Measurements from ENCODE around the gene ATP2C1. TPM values are rescaled to one million over a fixed set of nuclear protein-coding genes. Genes with fewer than 3 reads are reported as not detected.

Gene ATP2C1
- total RNA-seq, 2 donors from 2014 or later: 66.9 to 67.7 TPM

GRCh38 chr3:130960139-130960795 is 66.4 kb downstream of the ATP2C1 start:
- no peak for DNase-seq
- H3K4me1 ChIP-seq: no peaks in the 10 kb centered on the region
- H3K27ac ChIP-seq: no peak overlapping the region
- TF ChIP-seq CTCF (IDR thresholded peaks at IDR 0.05): no peak
- H3K9ac ChIP-seq (ENCODE audit: low read depth in 2 of 2, low read length in 2 of 2): no peak overlapping the region
- no peaks in the 10 kb centered on the region for H3K9me3 ChIP-seq
- H3K36me3 ChIP-seq: no peaks in the 10 kb centered on the region
- H3K27me3 ChIP-seq: no peaks in the 10 kb centered on the region
- intact Hi-C loops (cut with DNase I): no loop called here
- H3K4me3 ChIP-seq: no peak overlapping the region

- no peaks in the 10 kb centered on the region for H3K4me1 ChIP-seq
- intact Hi-C loops (cut with DNase I): no loop called here
- H3K36me3 ChIP-seq: no peaks in the 10 kb centered on the region
- H3K9ac ChIP-seq (ENCODE audit: low read depth in 2 of 2, low read length in 2 of 2): no peak overlapping the region
- no peak for TF ChIP-seq CTCF (IDR thresholded peaks at IDR 0.05)
- no peak overlapping the region for H3K27ac ChIP-seq
- no peaks in the 10 kb centered on the region for H3K27me3 ChIP-seq
- H3K4me3 ChIP-seq: no peak overlapping the region
- H3K9me3 ChIP-seq: no peaks in the 10 kb centered on the region
- no peak for DNase-seq
Measured at GRCh38 chr3:130961458-130961857, 67.6 kb downstream of the ATP2C1 start.

- Histone ChIP-seq H3K9me3 (no peaks in the 10 kb centered on the region), H3K27me3 (no peaks in the 10 kb centered on the region), H3K9ac (ENCODE audit: low read depth in 2 of 2, low read length in 2 of 2) (no peak overlapping the region), H3K4me1 (no peaks in the 10 kb centered on the region), H3K4me3 (no peak overlapping the region), H3K27ac (no peak overlapping the region), H3K36me3 (no peaks in the 10 kb centered on the region)
- TF ChIP-seq CTCF (IDR thresholded peaks at IDR 0.05): no peak
- intact Hi-C loops (cut with DNase I): no loop called here
- no peak for DNase-seq
Measured at GRCh38 chr3:130963444-130963843, 69.6 kb downstream of the ATP2C1 start.

- Histone ChIP-seq H3K36me3 (no peaks in the 10 kb centered on the region), H3K9ac (ENCODE audit: low read depth in 2 of 2, low read length in 2 of 2) (no peak overlapping the region), H3K4me3 (no peak overlapping the region), H3K9me3 (no peaks in the 10 kb centered on the region), H3K27ac (no peak overlapping the region), H3K4me1 (no peaks in the 10 kb centered on the region), H3K27me3 (no peaks in the 10 kb centered on the region)
- no peak for TF ChIP-seq CTCF (IDR thresholded peaks at IDR 0.05)
- no peak for DNase-seq
- intact Hi-C loops (cut with DNase I): no loop called here
Measured at GRCh38 chr3:130963878-130964277, 70.0 kb downstream of the ATP2C1 start.

- H3K27me3 ChIP-seq: no peaks in the 10 kb centered on the region
- no peaks in the 10 kb centered on the region for H3K4me1 ChIP-seq
- no peak overlapping the region for H3K9ac ChIP-seq (ENCODE audit: low read depth in 2 of 2, low read length in 2 of 2)
- intact Hi-C loops (cut with DNase I): no loop called here
- no peak overlapping the region for H3K4me3 ChIP-seq
- no peak overlapping the region for H3K27ac ChIP-seq
- no peaks in the 10 kb centered on the region for H3K9me3 ChIP-seq
- TF ChIP-seq CTCF (IDR thresholded peaks at IDR 0.05): no peak
- DNase-seq: no peak
- H3K36me3 ChIP-seq: no peaks in the 10 kb centered on the region
Measured at GRCh38 chr3:130967281-130967680, 73.4 kb downstream of the ATP2C1 start.
